ENCODE measurements around the gene TNS3.

Gene TNS3

GRCh38 chr7:47531584-47532492 is 50.1 kb downstream of the TNS3 start:
- Histone ChIP-seq H3K27me3 (ENCODE audit: control insufficient read depth in 1 of 2, insufficient read depth in 1 of 2, low read length in 2 of 2) (peaks cover 0 to 20% of the 10 kb centered on the region in 2 experiments), H3K4me3 (ENCODE audit: insufficient read depth in 1 of 2, low read depth in 1 of 2, low read length in 2 of 2) (no peak overlapping the region), H2BK12ac (ENCODE audit: low read length in 2 of 2) (peak overlapping the region in 1 of 2 experiments; percentile 31), H2BK15ac (ENCODE audit: low read depth, poor library complexity, severe bottlenecking) (no peak overlapping the region), H3K79me1 (replicated peaks; ENCODE audit: low read length, poor library complexity, severe bottlenecking) (peaks cover 22% of the 10 kb centered on the region), H3K4me1 (ENCODE audit: control insufficient read depth, insufficient read depth, low read depth, low read length) (peaks cover 21% of the 10 kb centered on the region), H2BK120ac (ENCODE audit: low read depth, low read length) (no peak overlapping the region), H2AFZ (ENCODE audit: low read depth, low read length) (no peak overlapping the region), H3K9me3 (ENCODE audit: control insufficient read depth, low read length) (peaks cover 13% of the 10 kb centered on the region), H3K9ac (ENCODE audit: low read length) (no peak overlapping the region), H4K8ac (ENCODE audit: low read length) (peak overlapping the region; percentile 12), H2AK5ac (ENCODE audit: low read length, severe bottlenecking) (no peak overlapping the region), H3K27ac (ENCODE audit: low read length, poor library complexity, severe bottlenecking) (no peak overlapping the region), H3K4ac (ENCODE audit: low read depth in 1 of 2, low read length in 2 of 2) (peak overlapping the region; percentile 24 to 59), H3K18ac (ENCODE audit: low read depth in 1 of 2, low read length in 2 of 2) (peak overlapping the region; percentile 42 to 63), H3K36me3 (ENCODE audit: control insufficient read depth in 1 of 2, insufficient read depth in 2 of 2, low read depth in 1 of 2, low read length in 2 of 2) (peaks cover 0 to 26% of the 10 kb centered on the region in 2 experiments), H2BK5ac (ENCODE audit: low read depth, low read length, poor library complexity, severe bottlenecking) (no peak overlapping the region), H4K91ac (ENCODE audit: low read length) (no peak overlapping the region), H3K4me2 (ENCODE audit: low read length, poor library complexity, severe bottlenecking) (no peak overlapping the region), H3K23ac (ENCODE audit: low read length in 2 of 2) (peak overlapping the region in 1 of 2 experiments; percentile 14), H3K14ac (ENCODE audit: low read length in 2 of 2) (no peak overlapping the region)
- 90% methylated on average over 17 of the region's 17 CpGs for WGBS
- no peak for DNase-seq

GRCh38 chr7:47529826-47530555 is 51.9 kb downstream of the TNS3 start:
- H2BK12ac ChIP-seq (ENCODE audit: low read length in 2 of 2) = no peak overlapping the region
- H3K79me1 ChIP-seq (replicated peaks; ENCODE audit: low read length, poor library complexity, severe bottlenecking) = peaks cover 29% of the 10 kb centered on the region
- H3K9me3 ChIP-seq (ENCODE audit: control insufficient read depth, low read length) = peaks cover 13% of the 10 kb centered on the region
- no peak overlapping the region for H2AFZ ChIP-seq (ENCODE audit: low read depth, low read length)
- no peak overlapping the region for H4K91ac ChIP-seq (ENCODE audit: low read length)
- WGBS = 100% methylated on average over 2 of the region's 6 CpGs
- no peak overlapping the region for H3K23ac ChIP-seq (ENCODE audit: low read length in 2 of 2)
- peaks cover 0 to 6% of the 10 kb centered on the region in 2 experiments for H3K27me3 ChIP-seq (ENCODE audit: control insufficient read depth in 1 of 2, insufficient read depth in 1 of 2, low read length in 2 of 2)
- H3K4me1 ChIP-seq (ENCODE audit: control insufficient read depth, insufficient read depth, low read depth, low read length) = peaks cover 11% of the 10 kb centered on the region
- no peak for DNase-seq
- no peak overlapping the region for H3K4me3 ChIP-seq (ENCODE audit: insufficient read depth in 1 of 2, low read depth in 1 of 2, low read length in 2 of 2)
- no peak overlapping the region for H3K27ac ChIP-seq (ENCODE audit: low read length, poor library complexity, severe bottlenecking)
- no peak overlapping the region for H2BK5ac ChIP-seq (ENCODE audit: low read depth, low read length, poor library complexity, severe bottlenecking)
- no peak overlapping the region for H3K9ac ChIP-seq (ENCODE audit: low read length)
- peaks cover 0 to 39% of the 10 kb centered on the region in 2 experiments for H3K36me3 ChIP-seq (ENCODE audit: control insufficient read depth in 1 of 2, insufficient read depth in 2 of 2, low read depth in 1 of 2, low read length in 2 of 2)
- H2AK5ac ChIP-seq (ENCODE audit: low read length, severe bottlenecking) = no peak overlapping the region
- H3K4me2 ChIP-seq (ENCODE audit: low read length, poor library complexity, severe bottlenecking) = no peak overlapping the region
- H4K8ac ChIP-seq (ENCODE audit: low read length) = no peak overlapping the region
- no peak overlapping the region for H3K18ac ChIP-seq (ENCODE audit: low read depth in 1 of 2, low read length in 2 of 2)
- no peak overlapping the region for H3K4ac ChIP-seq (ENCODE audit: low read depth in 1 of 2, low read length in 2 of 2)
- no peak overlapping the region for H2BK120ac ChIP-seq (ENCODE audit: low read depth, low read length)
- no peak overlapping the region for H2BK15ac ChIP-seq (ENCODE audit: low read depth, poor library complexity, severe bottlenecking)
- H3K14ac ChIP-seq (ENCODE audit: low read length in 2 of 2) = no peak overlapping the region

GRCh38 chr7:47529405-47529804 is 52.5 kb downstream of the TNS3 start:
- H2AFZ ChIP-seq (ENCODE audit: low read depth, low read length) = no peak overlapping the region
- H3K23ac ChIP-seq (ENCODE audit: low read length in 2 of 2) = no peak overlapping the region
- no peak overlapping the region for H2BK5ac ChIP-seq (ENCODE audit: low read depth, low read length, poor library complexity, severe bottlenecking)
- H3K4ac ChIP-seq (ENCODE audit: low read depth in 1 of 2, low read length in 2 of 2) = no peak overlapping the region
- no peak overlapping the region for H3K27ac ChIP-seq (ENCODE audit: low read length, poor library complexity, severe bottlenecking)
- peaks cover 7% of the 10 kb centered on the region for H3K4me1 ChIP-seq (ENCODE audit: control insufficient read depth, insufficient read depth, low read depth, low read length)
- H3K18ac ChIP-seq (ENCODE audit: low read depth in 1 of 2, low read length in 2 of 2) = no peak overlapping the region
- no peak overlapping the region for H2BK12ac ChIP-seq (ENCODE audit: low read length in 2 of 2)
- H2BK120ac ChIP-seq (ENCODE audit: low read depth, low read length) = no peak overlapping the region
- H3K79me1 ChIP-seq (replicated peaks; ENCODE audit: low read length, poor library complexity, severe bottlenecking) = peaks cover 30% of the 10 kb centered on the region
- no peak overlapping the region for H4K91ac ChIP-seq (ENCODE audit: low read length)
- peaks cover 0 to 5% of the 10 kb centered on the region in 2 experiments for H3K27me3 ChIP-seq (ENCODE audit: control insufficient read depth in 1 of 2, insufficient read depth in 1 of 2, low read length in 2 of 2)
- H3K4me2 ChIP-seq (ENCODE audit: low read length, poor library complexity, severe bottlenecking) = no peak overlapping the region
- no peak overlapping the region for H2BK15ac ChIP-seq (ENCODE audit: low read depth, poor library complexity, severe bottlenecking)
- peaks cover 0 to 40% of the 10 kb centered on the region in 2 experiments for H3K36me3 ChIP-seq (ENCODE audit: control insufficient read depth in 1 of 2, insufficient read depth in 2 of 2, low read depth in 1 of 2, low read length in 2 of 2)
- no peak overlapping the region for H3K14ac ChIP-seq (ENCODE audit: low read length in 2 of 2)
- no peak overlapping the region for H2AK5ac ChIP-seq (ENCODE audit: low read length, severe bottlenecking)
- no peak overlapping the region for H3K4me3 ChIP-seq (ENCODE audit: insufficient read depth in 1 of 2, low read depth in 1 of 2, low read length in 2 of 2)
- peaks cover 13% of the 10 kb centered on the region for H3K9me3 ChIP-seq (ENCODE audit: control insufficient read depth, low read length)
- DNase-seq = no peak
- no peak overlapping the region for H3K9ac ChIP-seq (ENCODE audit: low read length)
- no peak overlapping the region for H4K8ac ChIP-seq (ENCODE audit: low read length)
- WGBS = 83% methylated on average over 1 of the region's 1 CpG

GRCh38 chr7:47528471-47528870 is 53.4 kb downstream of the TNS3 start:
- Histone ChIP-seq H3K18ac (ENCODE audit: low read depth in 1 of 2, low read length in 2 of 2) (no peak overlapping the region), H3K4ac (ENCODE audit: low read depth in 1 of 2, low read length in 2 of 2) (no peak overlapping the region), H3K36me3 (ENCODE audit: control insufficient read depth in 1 of 2, insufficient read depth in 2 of 2, low read depth in 1 of 2, low read length in 2 of 2) (peaks cover 0 to 50% of the 10 kb centered on the region in 2 experiments), H4K91ac (ENCODE audit: low read length) (no peak overlapping the region), H2BK5ac (ENCODE audit: low read depth, low read length, poor library complexity, severe bottlenecking) (no peak overlapping the region), H3K4me3 (ENCODE audit: insufficient read depth in 1 of 2, low read depth in 1 of 2, low read length in 2 of 2) (no peak overlapping the region), H2AK5ac (ENCODE audit: low read length, severe bottlenecking) (no peak overlapping the region), H4K8ac (ENCODE audit: low read length) (no peak overlapping the region), H3K4me2 (ENCODE audit: low read length, poor library complexity, severe bottlenecking) (no peak overlapping the region), H3K27me3 (ENCODE audit: control insufficient read depth in 1 of 2, insufficient read depth in 1 of 2, low read length in 2 of 2) (peaks cover 0 to 12% of the 10 kb centered on the region in 2 experiments), H3K14ac (ENCODE audit: low read length in 2 of 2) (no peak overlapping the region), H2BK120ac (ENCODE audit: low read depth, low read length) (no peak overlapping the region), H3K9ac (ENCODE audit: low read length) (no peak overlapping the region), H3K23ac (ENCODE audit: low read length in 2 of 2) (no peak overlapping the region), H3K27ac (ENCODE audit: low read length, poor library complexity, severe bottlenecking) (no peak overlapping the region), H2BK12ac (ENCODE audit: low read length in 2 of 2) (no peak overlapping the region), H3K79me1 (replicated peaks; ENCODE audit: low read length, poor library complexity, severe bottlenecking) (peaks cover 38% of the 10 kb centered on the region), H2BK15ac (ENCODE audit: low read depth, poor library complexity, severe bottlenecking) (no peak overlapping the region), H3K4me1 (ENCODE audit: control insufficient read depth, insufficient read depth, low read depth, low read length) (peaks cover 10% of the 10 kb centered on the region), H2AFZ (ENCODE audit: low read depth, low read length) (no peak overlapping the region), H3K9me3 (ENCODE audit: control insufficient read depth, low read length) (peaks cover 13% of the 10 kb centered on the region)
- 90% methylated on average over 5 of the region's 6 CpGs for WGBS
- no peak for DNase-seq

All from mesenchymal stem cell (in vitro differentiated cells and primary cell).